ENCODE data around the gene EID2. TPM values are rescaled to one million over a fixed set of nuclear protein-coding genes. Genes with fewer than 3 reads are reported as not detected.
A peak's percentile ranks its signal among the peaks of the same experiment; 100 is the strongest.

The EID2 gene
- total RNA-seq, 1 experiment from 2014 or later: 26.3 TPM

GRCh38 chr19:39531834-39532232, 8.1 kb downstream of the EID2 start:
- Histone ChIP-seq H3K9me3 (no peaks in the 10 kb centered on the region), H3K36me3 (ENCODE audit: control insufficient read depth, insufficient read depth, low read length) (no peaks in the 10 kb centered on the region), H3K4me1 (no peaks in the 10 kb centered on the region), H3K4me3 (ENCODE audit: low read depth, low read length) (peak overlapping the region; percentile 72), H3K27me3 (replicated peaks; ENCODE audit: control insufficient read depth, insufficient read depth, low read length) (no peaks in the 10 kb centered on the region)
- Mint-ChIP-seq H3K27me3 (ENCODE audit: insufficient read depth, unreplicated experiment) (no peaks in the 10 kb centered on the region), H3K27ac (ENCODE audit: unreplicated experiment) (no peak overlapping the region), H3K4me1 (ENCODE audit: low read depth, unreplicated experiment) (no peaks in the 10 kb centered on the region), H3K9me3 (ENCODE audit: unreplicated experiment) (no peaks in the 10 kb centered on the region), H3K36me3 (ENCODE audit: insufficient read depth, unreplicated experiment) (peaks cover 4% of the 10 kb centered on the region), H3K4me3 (ENCODE audit: unreplicated experiment) (peak overlapping the region; percentile 77)
- CTCF ChIA-PET: interaction anchor here (1.1 to 1.5 kb wide), 4 partner anchors 29 to 91 kb away, joined by 4 to 17 read pairs (median 8); no protein-coding TSS in a partner anchor
- TF ChIP-seq CTCF (IDR thresholded peaks at IDR 0.05; ENCODE audit: insufficient read depth in 1 of 2, low read depth in 1 of 2, low read length in 1 of 2, severe bottlenecking in 1 of 2, unreplicated experiment in 1 of 2): no peak
- no TSS peak for BruUV-seq (replicated peaks)
- no peak for DNase-seq
- POLR2A ChIA-PET: interaction anchor here (0.6 kb wide), 1 partner anchor 33 kb away, joined by 9 read pairs; the partner anchor contains the start of gene DLL3
- intact Hi-C loops (cut with micrococcal nuclease; ENCODE audit: unreplicated experiment): loop anchor here (1.0 kb wide), 3 partner anchors 34 to 92 kb away; partner anchors contain the start of gene DLL3

- Histone ChIP-seq H3K4me1 (no peaks in the 10 kb centered on the region), H3K27me3 (replicated peaks; ENCODE audit: control insufficient read depth, insufficient read depth, low read length) (no peaks in the 10 kb centered on the region), H3K9me3 (no peaks in the 10 kb centered on the region), H3K4me3 (ENCODE audit: low read depth, low read length) (no peak overlapping the region), H3K36me3 (ENCODE audit: control insufficient read depth, insufficient read depth, low read length) (no peaks in the 10 kb centered on the region)
- no peaks in the 10 kb centered on the region for H3K27me3 Mint-ChIP-seq (ENCODE audit: insufficient read depth, unreplicated experiment)
- no peak overlapping the region for H3K4me3 Mint-ChIP-seq (ENCODE audit: unreplicated experiment)
- no peaks in the 10 kb centered on the region for H3K4me1 Mint-ChIP-seq (ENCODE audit: low read depth, unreplicated experiment)
- no peak for TF ChIP-seq CTCF (IDR thresholded peaks at IDR 0.05; ENCODE audit: insufficient read depth in 1 of 2, low read depth in 1 of 2, low read length in 1 of 2, severe bottlenecking in 1 of 2, unreplicated experiment in 1 of 2)
- no TSS peak for BruUV-seq (replicated peaks)
- H3K27ac Mint-ChIP-seq (ENCODE audit: unreplicated experiment): no peak overlapping the region
- CTCF ChIA-PET: interaction anchor here (1.2 kb wide), 1 partner anchor 27 kb away, joined by 5 read pairs; no protein-coding TSS in a partner anchor
- DNase-seq: peak in 1 of 2 experiments; percentile 5
- intact Hi-C loops (cut with micrococcal nuclease; ENCODE audit: unreplicated experiment): no loop called here
- POLR2A ChIA-PET: no interaction called here
- no peaks in the 10 kb centered on the region for H3K9me3 Mint-ChIP-seq (ENCODE audit: unreplicated experiment)
- H3K36me3 Mint-ChIP-seq (ENCODE audit: insufficient read depth, unreplicated experiment): no peaks in the 10 kb centered on the region
These were observed 14.8 kb downstream of the EID2 start for GRCh38 chr19:39525205-39525604.

DNA sequence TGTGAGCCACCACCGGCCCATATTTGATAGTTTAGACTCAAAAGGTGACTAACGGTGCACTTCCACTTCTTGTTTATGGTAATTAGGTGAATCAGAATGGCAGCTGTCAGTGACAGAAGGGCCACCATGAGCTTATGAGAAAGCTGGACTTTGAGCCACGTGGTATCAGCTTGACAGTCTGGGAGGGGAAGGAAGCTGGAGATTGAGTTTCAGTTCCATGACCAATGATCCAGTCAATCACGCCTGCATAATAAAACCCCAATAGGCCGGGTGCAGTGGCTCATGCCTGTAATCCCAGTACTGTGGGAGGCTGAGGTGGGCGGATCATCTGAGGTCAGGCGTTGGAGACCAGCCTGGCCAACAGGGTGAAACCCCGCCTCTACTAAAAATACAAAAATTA, 15.5 kb downstream of the EID2 start:
- Mint-ChIP-seq H3K27ac (ENCODE audit: unreplicated experiment) (no peak overlapping the region), H3K9me3 (ENCODE audit: unreplicated experiment) (no peaks in the 10 kb centered on the region), H3K4me3 (ENCODE audit: unreplicated experiment) (no peak overlapping the region), H3K27me3 (ENCODE audit: insufficient read depth, unreplicated experiment) (no peaks in the 10 kb centered on the region), H3K4me1 (ENCODE audit: low read depth, unreplicated experiment) (no peaks in the 10 kb centered on the region), H3K36me3 (ENCODE audit: insufficient read depth, unreplicated experiment) (no peaks in the 10 kb centered on the region)
- intact Hi-C loops (cut with micrococcal nuclease; ENCODE audit: unreplicated experiment): no loop called here
- DNase-seq: no peak
- no TSS peak for BruUV-seq (replicated peaks)
- Histone ChIP-seq H3K9me3 (no peaks in the 10 kb centered on the region), H3K27me3 (replicated peaks; ENCODE audit: control insufficient read depth, insufficient read depth, low read length) (no peaks in the 10 kb centered on the region), H3K4me1 (no peaks in the 10 kb centered on the region), H3K36me3 (ENCODE audit: control insufficient read depth, insufficient read depth, low read length) (no peaks in the 10 kb centered on the region), H3K4me3 (ENCODE audit: low read depth, low read length) (no peak overlapping the region)
- CTCF ChIA-PET: interaction anchor here (0.6 to 1.2 kb wide), 2 partner anchors 15 to 27 kb away, joined by 3 to 5 read pairs; no protein-coding TSS in a partner anchor
- POLR2A ChIA-PET: interaction anchor here (0.6 kb wide), 1 partner anchor 89 kb away, joined by 3 read pairs; the partner anchor contains the start of gene RPS16
- no peak for TF ChIP-seq CTCF (IDR thresholded peaks at IDR 0.05; ENCODE audit: insufficient read depth in 1 of 2, low read depth in 1 of 2, low read length in 1 of 2, severe bottlenecking in 1 of 2, unreplicated experiment in 1 of 2)

Data from Caco-2 (cell line).